ENCODE measurements around the gene PNMA5.
"Not testable (repeated sequence)": the region's sequence is repeated elsewhere in the genome, so short reads cannot be mapped to it uniquely, and the experiment has no call there.

PNMA5 gene

DNA sequence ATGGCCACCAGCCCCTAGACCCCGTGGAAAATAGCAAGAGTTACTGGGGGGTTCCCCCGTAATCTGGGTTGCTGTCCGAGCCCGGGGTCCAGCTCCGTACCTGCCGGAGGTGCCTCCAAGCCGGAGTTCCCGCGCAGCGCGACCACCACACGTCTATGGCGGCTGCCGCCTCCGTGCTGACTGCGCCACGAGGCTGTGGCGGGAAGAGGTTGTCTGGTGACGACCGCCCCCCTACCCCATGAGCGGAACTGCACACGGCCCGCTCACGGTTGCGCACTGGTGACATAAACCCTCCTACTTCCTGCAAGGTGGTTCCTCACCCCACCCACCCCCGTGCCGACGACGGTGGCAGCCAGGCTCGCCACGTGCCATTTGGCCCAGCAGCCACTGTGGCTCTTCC lies at the start of gene PNMA5:
Gene PNMA5, minus strand, starts transcription at position 184 of the 400 bp plus-strand sequence. CDS start 2,518 bp downstream, outside the sequence.
- TF ChIP-seq ZNF274 (IDR thresholded peaks at IDR 0.05; ENCODE audit: low read depth, low read length), result no peak
- no peak within 1 kb of the TSS for H3K4me3 ChIP-seq (ENCODE audit: low read length)

DNA sequence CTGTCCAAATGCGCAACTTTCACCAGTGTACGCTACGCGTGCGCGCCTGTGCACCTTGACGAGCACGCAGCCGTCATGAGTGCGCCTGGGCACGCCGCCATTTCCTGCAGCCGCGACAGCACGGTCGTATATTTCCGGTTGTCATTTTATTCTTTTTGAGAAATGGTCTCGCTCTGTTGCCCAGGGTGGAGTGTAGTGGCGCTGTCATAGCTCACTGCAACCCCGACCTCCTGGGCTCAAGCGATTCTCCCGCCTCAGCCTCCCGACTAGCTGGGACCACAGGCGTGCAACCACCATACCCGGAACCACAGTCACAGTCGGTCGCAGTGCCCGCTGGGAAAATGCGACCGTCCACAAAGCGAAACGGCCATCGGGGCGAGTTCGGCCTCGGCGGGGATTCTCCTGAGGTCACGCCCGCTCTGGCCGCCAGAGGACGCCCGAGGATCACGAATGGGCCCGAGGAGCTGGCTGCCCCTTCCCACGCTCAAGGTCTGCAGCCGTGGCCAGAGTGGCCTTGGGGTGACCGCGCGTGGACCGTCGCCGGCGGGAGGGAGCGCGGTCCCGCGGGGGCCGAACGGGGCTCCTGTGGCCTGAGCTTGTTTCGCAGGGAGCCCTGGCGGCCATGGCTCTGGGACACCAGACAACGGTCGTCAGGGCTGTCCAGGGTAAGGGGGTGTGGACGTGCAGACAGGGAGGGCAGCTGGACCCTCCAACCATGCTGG lies 38.6 kb upstream of the PNMA5 start:
- no peak for TF ChIP-seq ZNF274 (IDR thresholded peaks at IDR 0.05; ENCODE audit: low read depth, low read length)
- H3K4me3 ChIP-seq (ENCODE audit: low read length), result peak overlapping the region; percentile 28; the same call in 1 of the 2 replicates

DNA sequence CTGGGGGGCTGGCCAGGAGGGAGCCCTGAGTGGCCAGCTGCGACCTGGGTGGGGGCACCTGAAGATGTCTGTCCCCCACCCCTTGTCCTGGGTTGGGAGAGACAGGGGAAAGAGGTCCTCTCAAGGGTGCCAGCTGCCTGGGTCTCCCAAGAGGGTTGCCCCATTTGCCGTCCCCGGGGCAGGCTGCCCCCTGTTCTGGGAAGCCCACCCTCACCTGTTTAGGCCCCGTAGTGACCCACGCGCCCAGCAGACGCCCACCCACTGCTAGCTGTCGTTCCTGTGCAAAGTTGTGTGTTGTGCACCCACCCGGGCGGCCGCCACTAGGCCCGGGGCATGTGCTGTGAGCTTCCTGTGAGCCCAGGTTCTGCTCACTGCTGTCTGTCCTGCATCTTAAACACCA lies 36.9 kb upstream of the PNMA5 start:
- TF ChIP-seq ZNF274 (IDR thresholded peaks at IDR 0.05; ENCODE audit: low read depth, low read length), result no peak
- no peak overlapping the region for H3K4me3 ChIP-seq (ENCODE audit: low read length)

DNA sequence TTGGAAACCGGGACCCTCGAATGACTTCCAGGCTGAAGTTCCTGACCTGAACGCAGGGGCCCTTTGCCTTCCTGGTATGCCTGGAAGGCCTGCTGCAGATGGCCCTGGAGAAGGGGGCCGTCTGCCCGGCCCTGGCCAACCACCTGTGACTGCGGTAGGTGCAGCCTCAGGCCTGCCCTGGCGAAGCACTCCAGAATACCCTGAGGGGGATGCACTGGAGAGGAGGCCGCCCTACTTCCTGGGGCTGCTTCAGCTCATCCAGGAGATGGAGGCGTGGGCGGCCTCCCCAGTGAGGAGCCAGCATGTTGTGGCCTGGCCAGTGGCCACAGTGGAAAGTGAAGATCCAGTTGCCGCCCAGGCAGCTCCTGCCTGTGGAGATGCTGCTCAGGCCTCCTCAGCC lies 36.0 kb upstream of the PNMA5 start:
- no peak for TF ChIP-seq ZNF274 (IDR thresholded peaks at IDR 0.05; ENCODE audit: low read depth, low read length)

DNA sequence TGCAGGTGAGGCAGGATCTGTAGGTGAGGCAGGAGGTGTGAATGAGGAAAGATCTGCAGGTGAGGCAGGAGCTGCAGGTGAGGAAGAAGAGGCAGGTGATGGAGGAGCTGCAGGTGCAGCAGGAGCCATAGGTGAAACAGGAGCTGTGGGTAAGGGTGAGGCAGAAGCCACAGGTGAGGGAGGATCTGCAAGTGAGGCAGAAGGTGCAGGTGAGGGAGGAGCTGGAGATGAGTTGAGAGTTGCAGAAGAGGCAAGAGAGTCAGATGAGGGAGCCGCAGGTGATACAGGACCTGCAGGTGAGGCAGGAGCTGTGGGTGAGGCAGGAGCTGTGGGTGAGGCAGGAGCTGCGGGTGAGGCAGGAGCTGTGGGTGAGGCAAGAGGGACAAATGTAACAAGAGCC lies 35.2 kb upstream of the PNMA5 start:
- TF ChIP-seq ZNF274 (IDR thresholded peaks at IDR 0.05; ENCODE audit: low read depth, low read length), result no peak
- H3K4me3 ChIP-seq (ENCODE audit: low read length), result no peak overlapping the region

More for the DNA sequence above, 36.0 kb upstream of the PNMA5 start:
- H3K4me3 ChIP-seq (ENCODE audit: low read length), result no peak overlapping the region

DNA sequence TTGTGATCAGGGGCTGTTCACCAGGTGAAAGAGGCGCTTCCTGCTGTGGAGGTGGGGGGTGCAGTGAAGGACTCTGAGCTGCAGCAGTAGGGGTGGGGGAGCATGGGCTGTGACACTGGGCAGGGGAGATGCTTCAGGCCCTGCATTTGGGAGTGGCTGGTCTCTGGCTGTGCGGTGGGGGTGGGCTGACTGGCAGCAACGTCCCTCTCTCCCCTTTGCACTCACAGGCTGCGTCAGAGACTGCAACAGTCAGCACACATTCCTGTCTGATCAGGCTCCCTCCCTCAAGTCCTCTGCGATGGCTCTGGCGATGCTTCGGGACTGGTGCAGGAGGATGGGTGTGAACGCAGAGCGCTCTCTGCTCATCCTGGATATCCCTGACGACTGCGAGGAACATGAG lies 34.6 kb upstream of the PNMA5 start:
- H3K4me3 ChIP-seq (ENCODE audit: low read length), result not testable (repeated sequence)

DNA sequence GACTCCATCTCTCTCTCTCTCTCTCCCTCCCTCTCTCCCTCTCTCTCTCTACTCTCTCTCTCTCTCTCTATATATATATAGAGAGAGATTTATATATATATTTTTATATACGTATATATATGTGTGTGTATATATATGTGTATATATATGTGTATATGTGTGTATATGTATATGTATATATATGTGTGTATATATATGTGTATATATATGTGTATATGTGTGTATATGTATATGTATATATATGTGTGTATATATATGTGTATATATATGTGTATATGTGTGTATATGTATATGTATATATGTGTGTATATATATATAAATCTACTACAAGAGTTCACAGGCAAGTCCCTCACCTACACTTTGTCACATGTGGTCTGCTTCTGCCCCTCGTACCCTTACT lies 32.6 kb upstream of the PNMA5 start:
- H3K4me3 ChIP-seq (ENCODE audit: low read length), result not testable (repeated sequence)

DNA sequence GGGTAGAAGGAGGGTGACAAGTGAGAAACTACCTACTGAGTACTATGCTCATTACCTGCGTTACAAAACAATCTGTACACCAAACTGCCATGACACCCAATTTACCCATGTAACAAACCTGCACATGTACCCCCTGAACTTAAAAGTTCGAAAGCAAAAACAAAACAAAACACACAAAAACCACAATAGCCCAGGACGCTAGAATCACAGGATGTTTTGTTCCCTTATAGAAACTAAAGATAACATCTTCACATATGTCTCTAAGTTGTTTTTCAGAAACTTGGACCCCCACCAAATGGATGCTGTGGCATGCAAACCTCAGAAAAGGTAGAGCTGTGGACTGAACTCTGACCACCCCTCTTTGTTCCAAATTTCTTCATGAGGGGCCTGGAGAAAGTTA lies 25.2 kb upstream of the PNMA5 start:
- TF ChIP-seq ZNF274 (IDR thresholded peaks at IDR 0.05; ENCODE audit: low read depth, low read length), result no peak
- no peak overlapping the region for H3K4me3 ChIP-seq (ENCODE audit: low read length)

DNA sequence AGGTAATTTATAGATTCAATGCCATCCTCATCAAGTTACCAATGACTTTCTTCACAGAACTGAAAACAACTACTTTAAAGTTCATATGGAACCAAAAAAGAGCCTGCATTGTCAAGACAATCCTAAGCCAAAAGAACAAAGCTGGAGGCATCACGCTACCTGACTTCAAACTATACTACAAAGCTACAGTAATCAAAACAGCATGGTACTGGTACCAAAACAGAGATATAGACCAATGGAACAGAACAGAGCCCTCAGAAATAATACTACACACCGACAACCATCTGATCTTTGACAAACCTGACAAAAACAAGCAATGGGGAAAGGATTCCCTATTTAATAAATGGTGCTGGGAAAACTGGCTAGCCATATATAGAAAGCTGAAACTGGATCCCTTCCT lies 23.3 kb upstream of the PNMA5 start:
- H3K4me3 ChIP-seq (ENCODE audit: low read length), result not testable (repeated sequence)

DNA sequence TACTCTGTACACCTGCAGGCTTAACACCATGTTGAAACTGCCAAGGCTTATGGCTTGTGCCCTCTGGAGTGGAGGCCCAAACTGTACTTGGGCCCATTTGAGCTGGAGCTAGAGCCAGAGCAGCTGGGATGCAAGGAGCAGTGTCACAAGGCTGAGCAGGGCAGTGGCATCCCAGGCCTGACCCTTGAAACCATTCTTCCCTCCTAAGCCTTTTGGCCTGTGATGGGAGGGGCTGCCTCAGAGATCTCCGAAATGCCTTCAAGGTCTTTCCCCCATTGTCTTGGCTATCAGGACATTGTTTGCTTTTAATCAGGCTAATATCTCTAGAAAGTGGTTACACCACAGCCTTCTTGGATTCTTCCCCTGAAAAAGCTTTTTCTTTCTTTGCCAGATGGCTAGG lies 10.9 kb upstream of the PNMA5 start:
- no peak overlapping the region for H3K4me3 ChIP-seq (ENCODE audit: low read length)
- TF ChIP-seq ZNF274 (IDR thresholded peaks at IDR 0.05; ENCODE audit: low read depth, low read length), result no peak

DNA sequence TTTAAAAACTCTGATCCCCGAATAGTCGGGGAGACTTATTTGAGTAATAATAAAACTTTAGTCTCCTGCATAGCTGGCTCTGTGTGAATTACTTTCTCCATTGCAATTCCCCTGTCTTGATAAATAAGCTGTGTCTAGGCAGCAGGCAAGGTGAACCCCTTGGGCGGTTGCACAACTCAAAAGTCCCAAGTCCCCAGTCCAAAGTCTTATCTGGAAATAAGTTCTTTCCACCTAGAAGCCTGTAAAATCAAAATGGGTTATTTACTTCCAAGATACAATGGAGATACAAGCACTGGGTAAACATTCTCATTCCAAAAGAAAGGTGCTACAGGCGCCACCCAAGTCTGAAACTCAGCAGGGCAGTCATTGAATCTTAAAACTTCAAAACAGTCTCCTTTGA lies 10.1 kb upstream of the PNMA5 start:
- no peak overlapping the region for H3K4me3 ChIP-seq (ENCODE audit: low read length)
- no peak for TF ChIP-seq ZNF274 (IDR thresholded peaks at IDR 0.05; ENCODE audit: low read depth, low read length)

DNA sequence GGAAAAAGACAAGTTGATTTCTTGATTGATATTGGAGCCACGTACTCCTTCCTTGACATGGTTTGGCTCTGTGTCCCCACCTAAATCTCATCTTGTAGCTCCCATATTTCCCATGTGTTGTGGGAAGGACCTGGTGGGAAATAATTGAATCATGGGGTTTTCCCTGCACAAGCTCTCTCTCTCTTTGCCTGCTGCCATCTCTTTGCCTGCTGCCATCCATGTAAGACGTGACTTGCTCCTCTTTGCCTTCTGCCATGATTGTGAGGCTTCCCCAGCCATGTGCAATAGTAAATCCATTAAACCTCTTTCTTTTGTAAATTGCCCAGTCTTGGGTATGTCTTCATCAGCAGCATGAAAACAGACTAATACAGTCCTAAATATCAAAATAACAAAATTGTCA lies 8.3 kb upstream of the PNMA5 start:
- not testable (repeated sequence) for H3K4me3 ChIP-seq (ENCODE audit: low read length)

DNA sequence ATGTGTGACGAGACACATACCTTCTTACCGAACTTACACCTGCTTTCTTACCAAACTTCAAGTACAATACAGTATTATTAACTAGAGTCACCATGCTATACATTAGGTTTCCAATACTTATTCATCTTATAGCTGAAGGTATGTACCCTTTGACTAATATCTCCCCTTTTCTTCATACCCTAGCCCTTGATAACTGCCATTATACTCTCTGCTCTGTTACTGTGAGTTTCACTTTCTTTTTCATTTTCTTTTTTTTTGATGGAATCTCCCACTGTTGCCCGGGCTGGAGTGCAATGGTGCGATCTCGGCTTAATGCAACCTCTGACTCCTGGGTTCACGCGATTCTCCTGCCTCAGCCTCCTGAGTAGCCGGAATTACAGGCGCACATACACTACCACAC lies 3.4 kb upstream of the PNMA5 start:
- no peak overlapping the region for H3K4me3 ChIP-seq (ENCODE audit: low read length)
- TF ChIP-seq ZNF274 (IDR thresholded peaks at IDR 0.05; ENCODE audit: low read depth, low read length), result no peak

DNA sequence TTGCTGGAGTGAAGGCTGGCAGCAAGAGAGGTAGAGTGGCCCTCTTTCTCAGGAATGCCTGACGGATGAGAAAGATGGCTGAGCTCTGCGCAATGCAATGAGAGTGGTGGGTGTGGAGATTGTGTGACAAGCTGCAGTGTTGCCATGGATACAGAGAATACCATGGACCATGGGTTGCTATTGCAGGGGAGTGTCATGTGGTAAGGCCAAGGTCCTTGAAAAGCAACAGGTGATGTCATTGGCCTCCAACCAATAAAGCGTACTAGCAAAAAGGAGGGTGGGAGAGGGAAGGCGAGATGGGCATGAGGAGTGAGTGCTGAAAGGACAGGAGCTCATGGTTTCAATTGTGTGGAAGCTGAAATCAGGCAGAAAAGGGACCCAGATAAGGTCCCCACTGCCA lies 1.8 kb downstream of the PNMA5 start:
- H3K4me3 ChIP-seq (ENCODE audit: low read length), result no peak overlapping the region
- no peak for TF ChIP-seq ZNF274 (IDR thresholded peaks at IDR 0.05; ENCODE audit: low read depth, low read length)

DNA sequence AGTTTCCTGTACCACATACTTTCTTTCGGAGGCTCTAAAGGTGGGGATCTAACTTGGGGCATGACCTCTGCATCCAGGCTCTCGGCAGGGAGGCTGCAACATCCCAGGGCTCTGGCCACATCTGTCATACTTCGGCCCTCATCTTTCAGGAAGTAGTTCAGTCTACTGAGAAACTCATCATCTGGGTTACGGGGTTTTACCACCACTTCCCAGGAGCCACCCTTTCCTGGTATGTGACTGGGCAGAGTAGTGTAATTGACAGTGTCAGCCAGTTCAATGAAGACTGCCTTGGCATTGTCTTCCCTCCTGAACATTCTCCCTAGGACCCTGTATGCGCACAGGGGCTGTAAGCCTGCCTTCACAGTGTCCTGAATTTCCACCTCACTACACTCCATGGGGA lies 2.8 kb downstream of the PNMA5 start:
- TF ChIP-seq ZNF274 (IDR thresholded peaks at IDR 0.05; ENCODE audit: low read depth, low read length), result no peak
- no peak overlapping the region for H3K4me3 ChIP-seq (ENCODE audit: low read length)

DNA sequence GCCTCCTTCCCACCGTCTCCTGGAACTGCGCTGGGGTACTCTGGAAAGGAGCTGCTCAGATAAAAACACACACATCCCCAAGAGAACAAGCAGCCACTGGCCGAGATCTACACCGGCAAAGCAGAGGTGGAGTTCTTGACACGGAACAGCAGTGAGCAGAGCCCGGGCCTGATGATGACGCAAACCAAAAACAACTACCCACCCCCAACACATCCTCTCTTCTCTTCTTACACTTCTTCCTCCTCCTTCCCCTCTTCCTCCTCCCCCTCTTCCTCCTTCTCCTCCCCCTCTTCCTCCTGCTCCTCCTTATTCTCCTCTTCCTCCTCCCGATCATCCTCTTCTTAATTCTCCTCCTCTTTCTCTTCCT lies 4.6 kb downstream of the PNMA5 start:
- no peak for TF ChIP-seq ZNF274 (IDR thresholded peaks at IDR 0.05; ENCODE audit: low read depth, low read length)
- no peak overlapping the region for H3K4me3 ChIP-seq (ENCODE audit: low read length)

Measured in GM08714 (cell line).